Keratinocyte (primary cell): Measurements from ENCODE around the gene KRTAP4-7.

Source experiments
- CTCF ChIP-seq, 3 experiments: IDR thresholded peaks in 1 of 3; conservative IDR thresholded peaks in 1 of 3; optimal IDR thresholded peaks in 1 of 3; 2 replicates in 2 of 3; 3 replicates in 1 of 3; pipeline versions ENCODE3 to v1.5.1; 2011; ENCODE audit warnings: low read length in 3 of 3, mild to moderate bottlenecking in 3 of 3, moderate library complexity in 2 of 3, control low read depth in 1 of 3, inconsistent platforms in 1 of 3; ENCODE audit not compliant: insufficient read depth in 2 of 3; ENCODE audit errors: extremely low read depth in 1 of 3
- EZH2 ChIP-seq: IDR thresholded peaks from one replicate; pipeline ENCODE4 v1.6.1; 2012; ENCODE audit warnings: inconsistent platforms, mild to moderate bottlenecking, low read length, moderate library complexity

GRCh38 chr17:41126412-41126811 lies 42.5 kb downstream of the KRTAP4-7 start:
- no peak for TF ChIP-seq CTCF (optimal IDR thresholded peaks at IDR 0.05 in 1 of 3, IDR thresholded peaks at IDR 0.05 in 1 of 3, conservative IDR thresholded peaks at IDR 0.05 in 1 of 3; ENCODE audit: extremely low read depth in 1 of 3, insufficient read depth in 2 of 3, low read length in 3 of 3)
- no peak for TF ChIP-seq EZH2
